NCI-H526 treated with DMSO at 0.1 percent for 48 hours (cell line): ENCODE data around the gene AGER.
A peak's percentile ranks its signal among the peaks of the same experiment; 100 is the strongest.
"Not testable (repeated sequence)": the region's sequence is repeated elsewhere in the genome, so short reads cannot be mapped to it uniquely, and the experiment has no call there.

Experiments used
- DNase-seq: peaks from one replicate; lab custom pipeline; 2025; lab: John Stamatoyannopoulos, UW

Gene AGER

DNA sequence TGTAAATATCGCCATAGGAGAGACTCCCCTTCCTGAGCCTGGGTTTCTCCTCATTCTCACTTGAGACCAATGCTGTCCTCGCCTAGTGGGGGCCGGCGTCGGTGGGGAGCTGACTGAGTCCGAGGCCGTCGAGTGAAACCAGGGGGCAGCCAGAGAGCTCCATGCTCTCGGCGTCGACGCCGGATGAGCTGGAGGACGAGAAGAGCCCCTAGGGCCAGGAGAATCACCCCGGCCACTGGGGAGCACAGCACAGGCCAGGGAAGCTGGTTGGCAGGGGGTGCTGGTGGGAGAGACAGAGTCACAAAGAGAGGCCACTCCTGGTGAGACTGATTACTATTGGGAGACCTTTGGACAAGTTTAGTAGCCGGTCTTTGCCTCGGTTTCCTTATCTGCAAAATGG lies 14.8 kb upstream of the AGER start:
- DNase-seq, result no peak

- no peak for DNase-seq
Observed at GRCh38 chr6:32198345-32198696, 14.3 kb upstream of the AGER start.

- DNase-seq, result no peak
Observed at GRCh38 chr6:32196682-32197616, 12.9 kb upstream of the AGER start.

DNA sequence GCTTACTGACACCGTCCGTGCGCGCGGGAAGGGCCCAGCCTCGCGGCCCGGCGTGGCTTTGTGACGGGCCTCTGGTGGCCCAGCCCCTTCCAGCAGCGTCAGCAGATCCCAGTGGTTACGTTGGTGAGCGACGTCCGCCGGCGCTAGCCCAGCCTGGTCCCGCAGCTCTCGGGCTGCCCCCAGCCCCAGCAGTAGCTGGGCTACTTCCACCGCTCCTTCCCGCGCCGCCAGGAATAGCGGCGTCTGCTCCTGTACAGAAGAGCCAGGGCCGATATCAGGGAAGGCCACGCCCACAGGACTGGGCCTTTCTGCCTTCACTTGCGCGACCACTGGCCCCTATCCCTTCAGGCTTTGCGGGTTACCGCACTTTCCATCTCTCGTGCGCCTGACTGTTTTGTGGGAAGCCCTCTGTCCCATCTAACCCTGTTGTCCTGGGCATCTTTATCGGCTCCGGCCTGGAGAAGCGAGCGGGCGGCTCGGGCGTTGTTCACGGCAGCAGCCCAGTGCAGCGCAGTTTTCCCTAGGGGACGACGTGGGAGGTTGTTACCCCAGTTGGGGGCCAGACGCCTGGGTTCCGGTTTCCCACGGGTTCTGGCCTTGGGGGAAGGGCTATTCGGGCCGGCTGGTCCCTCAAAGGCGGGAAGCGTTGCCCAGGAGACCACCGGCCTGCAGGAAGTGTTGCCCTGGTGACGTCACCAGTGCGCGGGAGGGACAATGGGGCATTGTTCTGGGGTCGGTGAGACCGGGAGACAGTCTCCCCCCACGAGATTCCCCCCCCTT lies 12.0 kb upstream of the AGER start:
- DNase-seq, result peak; percentile 72

GRCh38 chr6:32195652-32195901 lies 11.5 kb upstream of the AGER start:
- DNase-seq, result peak; percentile 97

DNA sequence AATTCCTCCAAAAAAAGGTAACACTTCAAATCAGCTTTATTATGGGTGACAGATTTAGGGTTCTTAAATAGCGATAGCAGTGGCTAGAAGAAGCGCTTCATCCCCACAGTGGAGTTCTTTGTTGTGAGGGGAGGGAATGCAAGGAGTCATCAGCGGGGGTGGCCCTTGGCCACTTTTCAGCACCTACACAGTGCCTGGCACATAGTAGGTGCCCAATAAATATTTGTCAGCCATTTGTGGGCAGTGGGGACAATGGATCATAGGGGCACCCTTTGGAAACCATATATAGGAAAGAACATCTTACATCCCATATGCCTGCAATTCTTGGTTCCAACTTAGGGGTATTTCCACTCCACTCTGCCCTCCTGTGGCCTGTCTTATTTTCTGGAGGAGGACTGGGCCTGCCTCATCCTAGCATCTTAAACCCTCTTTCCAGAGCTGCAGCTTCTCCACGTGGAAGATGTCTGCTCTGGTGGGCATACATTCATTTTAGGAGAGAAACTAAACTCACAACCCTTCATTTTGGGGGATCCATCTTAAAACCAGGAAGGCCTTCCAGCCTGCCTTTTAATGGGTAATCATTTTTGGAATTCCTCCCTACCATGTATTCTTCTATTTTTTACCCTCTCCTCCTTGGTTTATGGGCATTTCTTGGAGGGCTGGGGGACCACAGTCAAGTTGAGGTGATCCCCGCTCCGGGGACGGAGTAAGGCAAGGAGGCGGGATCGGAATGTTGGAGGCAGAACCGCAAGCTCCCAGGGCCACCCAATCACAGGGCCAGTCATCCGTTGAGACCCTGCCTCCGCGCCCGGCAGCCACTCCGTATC lies 11.0 kb upstream of the AGER start:
- no peak for DNase-seq

- DNase-seq, result no peak
Observed at GRCh38 chr6:32194388-32194787, 10.3 kb upstream of the AGER start.

GRCh38 chr6:32193096-32193495 lies 9.0 kb upstream of the AGER start:
- not testable (repeated sequence) for DNase-seq

- no peak for DNase-seq
Observed at GRCh38 chr6:32192608-32193039, 8.6 kb upstream of the AGER start, which contains the start of gene GPSM3. Gene GPSM3 (minus strand): TSS chr6:32192643. CDS start chr6:32192513, 130 bp downstream.

DNA sequence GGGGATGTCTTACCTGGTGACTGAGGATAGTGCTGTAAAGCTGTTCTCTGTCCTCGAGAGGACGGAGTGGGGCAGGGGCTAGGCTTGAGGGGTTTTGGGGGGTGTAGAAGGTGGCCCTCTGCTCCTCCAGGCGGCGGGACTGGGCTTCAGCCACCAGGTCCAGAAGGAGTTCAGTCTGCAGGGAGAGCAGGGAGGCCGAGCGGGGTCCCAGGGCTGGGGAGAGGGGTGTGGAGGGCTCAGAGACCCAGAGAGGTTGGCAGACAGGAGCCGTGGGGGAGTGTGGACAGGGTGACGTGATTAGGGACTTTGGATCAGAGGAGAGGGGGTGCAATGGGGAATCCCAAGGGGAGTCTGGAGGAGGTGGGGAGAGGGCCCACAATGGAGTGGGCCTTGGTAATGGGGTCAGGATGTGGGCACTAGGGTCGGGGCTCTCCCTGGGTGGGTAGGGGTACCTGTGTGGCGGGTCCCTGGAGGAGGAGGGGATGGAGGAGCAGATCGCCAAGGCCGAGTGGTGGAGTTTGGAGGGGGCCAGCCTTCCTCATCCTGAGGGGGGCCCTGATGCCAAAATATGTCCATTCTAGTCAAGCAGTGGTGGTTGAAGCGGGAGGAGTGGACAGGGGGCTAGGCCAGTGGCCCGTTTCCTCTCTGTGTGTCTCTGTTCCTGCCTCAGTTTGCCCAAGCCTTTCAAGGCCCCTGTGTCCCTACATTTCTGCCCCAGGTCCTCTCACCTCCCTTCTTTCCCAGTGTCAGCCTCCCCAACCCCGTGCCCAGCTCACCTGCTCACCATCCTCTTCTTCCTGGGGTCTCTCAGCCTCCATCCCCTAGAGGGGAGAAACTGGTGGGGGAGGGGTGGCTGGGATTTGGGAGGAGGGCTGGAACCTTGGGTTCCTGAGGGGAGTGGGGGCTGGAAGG lies 7.9 kb upstream of the AGER start:
- DNase-seq, result no peak

DNA sequence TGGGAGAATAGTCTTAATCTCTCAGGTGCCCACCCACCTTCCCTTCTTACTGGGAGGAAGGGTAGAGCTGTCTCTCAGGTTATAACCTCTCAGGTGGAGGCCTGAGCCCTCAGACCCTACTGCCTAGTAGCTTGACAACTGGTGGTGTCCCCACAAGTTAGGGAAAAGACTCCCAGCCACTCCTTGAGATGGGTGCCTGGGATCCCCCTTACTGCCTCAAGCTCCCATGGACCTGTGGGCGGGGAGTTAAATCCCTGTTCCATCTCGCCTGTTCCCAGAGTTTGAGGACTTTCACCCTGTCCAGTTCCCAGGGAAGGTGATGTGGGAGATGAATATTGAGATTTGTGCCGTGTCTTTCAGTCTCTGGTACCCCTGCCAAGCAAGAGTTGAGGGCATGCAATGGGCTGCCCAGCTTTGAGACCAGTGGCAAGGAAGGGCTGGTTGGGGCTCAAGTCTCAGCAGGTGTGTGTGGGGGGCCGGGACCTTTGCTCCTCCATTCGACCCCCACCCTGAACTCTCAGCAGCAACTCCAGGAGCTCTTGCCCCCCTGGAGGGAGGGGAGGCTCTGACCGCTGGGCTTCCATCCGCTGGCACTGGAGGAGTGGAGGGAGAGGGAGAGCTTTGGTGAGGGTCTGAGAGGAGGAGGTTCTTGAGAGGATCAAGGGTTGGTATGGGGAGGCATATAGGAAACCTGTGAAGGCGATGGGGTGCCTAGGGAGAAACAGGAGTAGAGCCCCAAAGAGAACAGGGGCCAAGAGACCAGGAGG lies 7.0 kb upstream of the AGER start:
- no peak for DNase-seq

GRCh38 chr6:32190054-32190851 lies 6.2 kb upstream of the AGER start, which contains the start of gene PBX2:
Gene PBX2 (minus strand): TSS chr6:32190202. CDS start chr6:32189915, 287 bp downstream.
- peak; percentile 72 for DNase-seq

- DNase-seq, result no peak
Observed at GRCh38 chr6:32189742-32190053, 5.6 kb upstream of the AGER start.

GRCh38 chr6:32189069-32189741 lies 5.2 kb upstream of the AGER start:
- DNase-seq, result no peak

DNA sequence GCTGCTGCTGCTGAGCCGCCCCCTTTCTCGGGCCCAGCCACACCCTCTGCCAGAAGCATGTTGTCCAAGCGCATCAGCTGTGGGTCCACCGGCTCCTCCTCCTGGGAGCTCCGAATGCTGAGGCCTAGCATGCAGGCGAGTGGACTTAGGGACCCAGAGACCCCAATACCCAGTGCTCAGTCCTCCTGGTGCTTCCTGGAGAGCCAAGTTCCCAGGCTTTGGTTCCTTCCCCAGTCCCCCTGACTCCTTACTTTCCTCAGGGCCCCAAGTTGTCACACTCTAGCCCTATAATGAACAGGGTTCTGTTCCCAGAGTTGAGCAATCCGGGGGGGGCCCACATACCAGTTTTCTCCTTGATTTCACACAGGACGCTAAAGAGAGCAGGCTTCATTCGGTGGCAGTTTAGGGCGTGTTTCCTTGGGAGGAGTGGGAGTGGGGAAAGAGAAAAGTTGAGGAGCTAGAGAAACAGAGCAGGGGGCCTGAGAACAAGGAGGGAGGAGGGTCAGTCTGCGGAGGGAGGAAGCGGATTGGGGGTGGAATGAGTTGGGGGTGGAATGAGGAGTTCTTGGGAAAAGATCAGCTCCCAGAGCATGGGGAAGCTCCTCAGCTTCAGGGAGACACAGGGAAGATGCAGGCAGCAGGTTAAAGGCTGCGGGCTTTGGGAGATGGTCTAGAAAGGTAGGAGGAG lies 4.5 kb upstream of the AGER start:
- no peak for DNase-seq

- not testable (repeated sequence) for DNase-seq
Observed at GRCh38 chr6:32187725-32188380, 3.8 kb upstream of the AGER start.

- no peak for DNase-seq
Observed at GRCh38 chr6:32187009-32187709, 3.1 kb upstream of the AGER start.
